Osteocyte (in vitro differentiated cells): Measurements from ENCODE around the gene SYPL2. TPM values are rescaled to one million over a fixed set of nuclear protein-coding genes. Genes with fewer than 3 reads are reported as not detected.
A peak's percentile ranks its signal among the peaks of the same experiment; 100 is the strongest.

Source experiments
- DNase-seq: peaks from one replicate; pipeline ENCODE4 v3.0.0; 2021; ENCODE audit warnings: mixed read lengths; ENCODE audit not compliant: unreplicated experiment; ENCODE audit errors: extremely low spot score
- H3K27ac Mint-ChIP-seq: one replicate; pipeline ENCODE4 v1.8.0; 2021; ENCODE audit warnings: mild to moderate bottlenecking, mixed read lengths; ENCODE audit not compliant: unreplicated experiment
- H3K27me3 Mint-ChIP-seq: one replicate; pipeline ENCODE4 v1.8.0; 2021; ENCODE audit warnings: mixed read lengths; ENCODE audit not compliant: unreplicated experiment
- H3K36me3 Mint-ChIP-seq: one replicate; pipeline ENCODE4 v1.8.0; 2021; ENCODE audit warnings: mixed read lengths; ENCODE audit not compliant: unreplicated experiment
- H3K4me1 Mint-ChIP-seq: one replicate; pipeline ENCODE4 v1.8.0; 2021; ENCODE audit warnings: mixed read lengths; ENCODE audit not compliant: unreplicated experiment
- H3K4me3 Mint-ChIP-seq: one replicate; pipeline ENCODE4 v1.8.0; 2021; ENCODE audit warnings: mild to moderate bottlenecking, moderate library complexity, mixed read lengths; ENCODE audit not compliant: unreplicated experiment
- H3K9me3 Mint-ChIP-seq: one replicate; pipeline ENCODE4 v1.8.0; 2021; ENCODE audit warnings: mixed read lengths; ENCODE audit not compliant: unreplicated experiment
- CTCF ChIP-seq: fragments of 200-600 bp; sonication (generic); IDR thresholded peaks from 2 replicates; pipeline ENCODE4 v1.5.0; 2021; ENCODE audit warnings: antibody characterized with exemption, mild to moderate bottlenecking, moderate library complexity
- total RNA-seq: library from RNA; stranded (reverse); gene quantifications from 2 replicates; pipeline ENCODE4 v1.2.1, GENCODE V29; 2021

SYPL2 gene
- total RNA-seq, 1 donor from 2014 or later, result 0.59 TPM

GRCh38 chr1:109513110-109513710, 46.9 kb downstream of the SYPL2 start:
- Mint-ChIP-seq H3K9me3 (no peaks in the 10 kb centered on the region), H3K27ac (no peak overlapping the region), H3K4me1 (peaks cover 28% of the 10 kb centered on the region), H3K4me3 (no peak overlapping the region), H3K27me3 (peaks cover 20% of the 10 kb centered on the region), H3K36me3 (peaks cover 2% of the 10 kb centered on the region)
- no peak for TF ChIP-seq CTCF
- DNase-seq, result no peak

GRCh38 chr1:109514846-109515245, 48.5 kb downstream of the SYPL2 start:
- no peak for DNase-seq
- no peaks in the 10 kb centered on the region for H3K36me3 Mint-ChIP-seq
- peaks cover 20% of the 10 kb centered on the region for H3K4me1 Mint-ChIP-seq
- H3K27ac Mint-ChIP-seq, result no peak overlapping the region
- H3K27me3 Mint-ChIP-seq, result peaks cover 20% of the 10 kb centered on the region
- no peak for TF ChIP-seq CTCF
- no peaks in the 10 kb centered on the region for H3K9me3 Mint-ChIP-seq
- no peak overlapping the region for H3K4me3 Mint-ChIP-seq

- Mint-ChIP-seq H3K27me3 (peaks cover 21% of the 10 kb centered on the region), H3K4me3 (no peak overlapping the region), H3K9me3 (no peaks in the 10 kb centered on the region), H3K4me1 (peaks cover 14% of the 10 kb centered on the region), H3K27ac (peak overlapping the region; percentile 9), H3K36me3 (no peaks in the 10 kb centered on the region)
- TF ChIP-seq CTCF, result no peak
- DNase-seq, result no peak
These were observed 50.5 kb downstream of the SYPL2 start for GRCh38 chr1:109516872-109517271.

- Mint-ChIP-seq H3K4me1 (peaks cover 14% of the 10 kb centered on the region), H3K36me3 (no peaks in the 10 kb centered on the region), H3K27ac (peak overlapping the region; percentile 9), H3K27me3 (peaks cover 23% of the 10 kb centered on the region), H3K9me3 (no peaks in the 10 kb centered on the region), H3K4me3 (no peak overlapping the region)
- TF ChIP-seq CTCF, result no peak
- DNase-seq, result no peak
These were observed 51.0 kb downstream of the SYPL2 start for GRCh38 chr1:109517337-109517736.

- no peak for TF ChIP-seq CTCF
- Mint-ChIP-seq H3K36me3 (no peaks in the 10 kb centered on the region), H3K4me1 (peaks cover 11% of the 10 kb centered on the region), H3K4me3 (no peak overlapping the region), H3K27ac (no peak overlapping the region), H3K9me3 (no peaks in the 10 kb centered on the region), H3K27me3 (peaks cover 38% of the 10 kb centered on the region)
- no peak for DNase-seq
These were observed 54.9 kb downstream of the SYPL2 start for GRCh38 chr1:109521002-109521951.
